OCI-M1 (cell line): ENCODE measurements around the gene TOX2.

Experiments
- DNase-seq: peaks from one replicate; lab custom pipeline; 2025; lab: John Stamatoyannopoulos, UW

Gene TOX2

DNA sequence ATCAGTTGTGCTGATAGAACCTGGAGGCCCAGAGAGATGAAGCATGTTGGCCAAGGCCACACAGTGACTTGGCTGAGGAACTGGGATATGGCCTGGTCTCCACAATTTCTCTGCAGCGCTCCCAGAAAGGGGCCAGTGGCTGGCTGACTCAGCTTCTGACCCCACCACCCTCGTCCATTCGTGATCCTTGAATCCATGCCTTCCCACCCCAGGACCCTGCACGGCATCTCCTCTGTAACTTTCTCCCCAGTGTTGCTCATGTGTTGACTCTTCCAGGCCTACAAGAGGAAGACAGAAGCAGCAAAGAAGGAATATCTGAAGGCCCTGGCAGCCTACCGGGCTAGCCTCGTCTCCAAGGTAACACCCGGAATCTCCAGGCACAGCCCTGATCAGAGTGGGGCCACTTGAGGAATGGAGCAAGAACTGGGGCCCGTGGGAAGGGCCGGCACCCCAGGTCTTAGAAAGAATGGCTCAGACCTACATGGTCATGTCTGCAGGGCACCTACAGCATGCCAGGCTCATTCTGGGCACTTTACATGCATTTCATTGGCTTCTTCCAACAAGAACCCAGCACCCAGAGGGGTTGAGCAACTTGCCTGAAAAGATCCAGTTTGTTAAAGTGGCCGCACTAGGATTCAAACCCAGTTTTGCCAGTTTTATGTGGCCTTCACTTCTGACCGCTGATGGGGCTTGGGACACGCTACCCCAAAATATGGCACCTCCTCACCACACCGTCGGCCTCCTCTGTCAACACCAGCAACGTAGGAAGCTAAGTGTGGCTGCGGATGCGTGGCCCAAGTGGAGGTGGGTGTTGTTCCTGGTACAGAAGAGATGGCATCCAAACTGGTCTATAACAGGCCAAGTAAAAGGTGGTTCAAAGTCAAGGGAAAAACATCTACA is 150.1 kb downstream of the TOX2 start:
- no peak for DNase-seq

DNA sequence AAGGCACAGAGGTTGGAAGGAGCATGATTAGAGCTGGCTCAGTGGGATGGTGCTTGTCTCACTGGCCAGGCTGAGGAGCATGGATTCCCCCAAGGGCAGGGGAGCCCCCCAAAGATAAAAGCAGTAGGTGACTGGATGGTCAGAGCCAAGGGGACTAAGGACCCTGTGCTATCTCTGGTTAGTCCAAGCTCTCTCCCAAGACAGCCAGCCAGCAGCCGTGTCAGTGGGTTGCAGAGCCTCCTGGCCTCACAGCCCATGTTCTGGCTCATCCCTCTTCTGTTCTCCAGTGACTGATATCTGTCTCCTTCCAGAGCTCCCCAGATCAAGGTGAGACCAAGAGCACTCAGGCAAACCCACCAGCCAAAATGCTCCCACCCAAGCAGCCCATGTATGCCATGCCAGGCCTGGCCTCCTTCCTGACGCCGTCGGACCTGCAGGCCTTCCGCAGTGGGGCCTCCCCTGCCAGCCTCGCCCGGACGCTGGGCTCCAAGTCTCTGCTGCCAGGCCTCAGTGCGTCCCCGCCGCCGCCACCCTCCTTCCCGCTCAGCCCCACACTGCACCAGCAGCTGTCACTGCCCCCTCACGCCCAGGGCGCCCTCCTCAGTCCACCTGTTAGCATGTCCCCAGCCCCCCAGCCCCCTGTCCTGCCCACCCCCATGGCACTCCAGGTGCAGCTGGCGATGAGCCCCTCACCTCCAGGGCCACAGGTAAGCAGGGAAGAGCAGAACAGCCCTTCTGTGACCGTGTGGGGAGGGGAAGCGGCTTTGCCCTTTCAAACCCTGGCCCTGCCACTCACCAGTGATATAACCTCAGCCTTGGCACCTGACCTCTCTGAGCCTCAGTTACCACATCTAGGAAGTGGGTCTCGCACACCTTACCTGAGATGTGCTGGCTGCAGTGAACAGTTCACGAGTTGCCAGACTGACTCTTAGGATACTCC is 151.0 kb downstream of the TOX2 start:
- DNase-seq: no peak

DNA sequence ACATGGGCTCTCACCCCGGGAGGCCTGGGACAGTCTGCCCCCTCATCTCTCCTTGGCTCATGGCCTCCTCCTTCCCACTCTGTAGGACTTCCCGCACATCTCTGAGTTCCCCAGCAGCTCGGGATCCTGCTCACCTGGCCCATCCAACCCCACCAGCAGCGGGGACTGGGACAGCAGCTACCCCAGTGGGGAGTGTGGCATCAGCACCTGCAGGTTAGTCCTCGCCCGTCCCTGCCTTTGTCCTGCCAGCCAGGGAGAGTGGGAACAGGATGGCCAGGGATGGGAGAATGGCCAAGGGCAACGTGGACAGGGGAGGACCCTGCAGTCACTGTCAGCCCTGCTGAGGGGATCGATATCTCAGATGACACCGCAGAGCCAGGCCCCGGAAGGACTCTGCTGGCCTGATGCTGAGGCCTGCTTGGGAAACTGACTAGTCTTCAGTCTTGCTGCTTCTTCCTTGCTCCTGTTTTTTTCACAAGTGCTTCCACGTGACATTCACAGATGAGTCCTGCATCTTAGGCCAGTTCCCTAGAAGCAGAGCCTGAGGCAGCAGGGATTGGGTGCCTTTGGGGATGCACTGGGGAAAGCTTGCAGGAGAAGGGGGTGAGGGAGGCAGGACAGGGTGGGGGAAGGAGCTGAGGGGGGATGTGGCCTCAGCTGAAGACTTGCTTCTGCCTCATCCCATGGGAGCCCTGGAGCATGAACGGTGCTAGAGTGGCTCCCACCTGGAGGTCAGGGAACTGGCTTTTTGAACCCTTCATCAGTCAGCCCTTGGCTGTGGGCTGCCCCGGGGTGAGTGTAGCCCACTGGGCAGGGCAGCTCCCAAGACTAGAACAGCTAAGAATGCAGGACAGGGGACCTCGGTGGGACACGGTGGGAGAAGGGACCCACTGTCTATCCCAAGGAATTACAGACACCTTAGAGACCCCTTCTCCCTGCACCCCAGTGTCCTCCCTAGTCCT is 152.3 kb downstream of the TOX2 start:
- DNase-seq: no peak

DNA sequence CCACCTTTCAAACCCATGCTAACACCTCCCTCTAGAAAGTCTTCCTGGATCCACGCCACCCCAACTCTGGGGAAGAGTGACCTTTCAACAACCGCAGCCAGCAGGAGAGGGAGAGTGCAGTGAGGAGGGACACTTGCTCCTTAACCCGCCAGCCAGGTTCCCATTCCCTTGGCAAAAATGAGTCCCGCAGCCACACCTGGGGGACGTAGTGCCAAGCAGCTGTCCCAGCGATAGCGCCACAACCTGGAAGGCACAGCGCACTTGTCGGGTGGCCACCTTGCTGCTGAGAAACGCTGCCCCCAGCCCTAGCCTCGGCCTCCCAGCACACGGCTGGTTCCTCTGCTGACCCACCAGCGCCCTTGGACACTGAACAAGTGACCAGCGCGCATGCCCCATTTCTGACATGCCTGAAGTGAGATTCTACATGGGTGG is 153.0 kb downstream of the TOX2 start:
- DNase-seq: no peak

DNA sequence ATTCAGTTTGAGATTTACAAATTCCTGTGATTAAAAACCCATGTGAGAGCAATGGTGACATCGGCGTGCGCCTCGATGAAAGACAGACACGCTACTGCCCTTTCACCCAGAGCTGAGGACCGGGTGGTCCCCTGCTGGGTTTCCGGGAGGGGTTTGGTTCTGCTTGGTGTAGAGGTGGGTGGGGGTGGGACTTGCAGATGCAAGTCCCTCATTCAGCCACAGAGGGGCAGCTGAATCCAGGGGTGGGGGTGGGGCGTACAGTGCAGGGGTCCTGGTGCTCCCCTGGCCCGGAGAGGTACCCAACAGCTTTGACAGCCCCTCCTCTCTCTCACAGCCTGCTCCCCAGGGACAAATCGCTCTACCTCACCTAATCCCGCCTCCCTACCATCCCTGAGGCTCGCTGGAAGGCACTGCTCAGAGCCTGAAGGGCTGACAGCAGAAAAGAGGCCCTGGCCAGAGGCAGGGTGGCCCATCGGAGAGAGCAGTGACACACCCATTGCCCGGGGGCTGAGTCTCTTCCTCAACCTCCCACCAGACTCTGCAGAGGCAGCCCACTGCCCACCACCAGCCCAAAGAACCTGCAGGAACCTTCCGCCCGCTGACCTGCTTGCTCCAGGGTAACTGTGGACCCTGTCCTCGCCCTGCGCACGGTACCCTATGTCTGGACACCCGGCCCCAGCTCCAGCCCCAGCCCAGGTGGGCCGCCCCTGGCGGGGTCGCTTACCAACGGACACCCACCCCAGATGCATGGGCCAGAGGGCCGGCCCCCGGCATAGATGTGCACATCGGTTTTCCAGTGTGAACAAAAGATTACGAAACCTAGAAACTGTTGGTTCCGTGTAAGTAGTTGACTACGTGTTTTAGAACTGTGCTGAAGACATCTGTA is 153.9 kb downstream of the TOX2 start:
- no peak for DNase-seq

DNA sequence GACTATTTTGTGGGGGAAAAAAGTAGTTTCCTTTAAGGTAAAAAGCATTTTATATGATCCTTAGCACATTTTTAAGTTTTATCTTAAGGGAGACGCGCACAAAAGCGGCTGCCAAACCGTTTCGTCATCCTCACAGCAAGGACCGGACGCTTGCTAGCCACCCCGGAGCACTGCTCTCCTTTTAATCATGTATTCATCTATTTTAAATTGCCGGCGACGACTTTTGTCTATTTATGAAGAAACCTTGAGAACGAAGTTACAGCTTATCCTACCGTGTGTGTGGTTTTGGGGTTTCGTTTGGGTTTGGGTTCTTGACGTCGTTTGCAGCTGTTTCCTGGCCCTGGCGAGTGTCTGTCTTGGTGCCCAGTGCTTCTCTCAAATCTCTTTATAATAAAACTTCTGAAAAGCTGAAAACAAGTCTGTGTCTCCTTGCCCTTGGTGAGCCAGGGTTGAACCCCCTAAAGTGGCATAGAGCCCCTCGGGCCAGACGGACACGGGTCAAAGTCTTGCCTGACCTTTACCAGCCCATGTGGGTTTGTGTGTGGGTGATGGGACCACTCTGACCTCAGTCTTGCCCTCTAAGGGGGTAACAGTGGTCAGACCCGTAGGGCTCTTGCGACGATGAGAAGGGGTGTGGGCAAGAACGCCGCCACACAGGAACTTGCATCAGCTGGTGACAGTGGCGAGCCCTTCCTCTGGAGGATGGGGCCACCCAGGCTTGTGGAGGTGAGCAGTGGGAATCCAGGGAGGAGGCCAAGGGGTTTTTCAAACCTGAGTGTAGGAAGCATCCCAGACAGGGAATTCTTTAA is 154.8 kb downstream of the TOX2 start:
- DNase-seq: no peak

DNA sequence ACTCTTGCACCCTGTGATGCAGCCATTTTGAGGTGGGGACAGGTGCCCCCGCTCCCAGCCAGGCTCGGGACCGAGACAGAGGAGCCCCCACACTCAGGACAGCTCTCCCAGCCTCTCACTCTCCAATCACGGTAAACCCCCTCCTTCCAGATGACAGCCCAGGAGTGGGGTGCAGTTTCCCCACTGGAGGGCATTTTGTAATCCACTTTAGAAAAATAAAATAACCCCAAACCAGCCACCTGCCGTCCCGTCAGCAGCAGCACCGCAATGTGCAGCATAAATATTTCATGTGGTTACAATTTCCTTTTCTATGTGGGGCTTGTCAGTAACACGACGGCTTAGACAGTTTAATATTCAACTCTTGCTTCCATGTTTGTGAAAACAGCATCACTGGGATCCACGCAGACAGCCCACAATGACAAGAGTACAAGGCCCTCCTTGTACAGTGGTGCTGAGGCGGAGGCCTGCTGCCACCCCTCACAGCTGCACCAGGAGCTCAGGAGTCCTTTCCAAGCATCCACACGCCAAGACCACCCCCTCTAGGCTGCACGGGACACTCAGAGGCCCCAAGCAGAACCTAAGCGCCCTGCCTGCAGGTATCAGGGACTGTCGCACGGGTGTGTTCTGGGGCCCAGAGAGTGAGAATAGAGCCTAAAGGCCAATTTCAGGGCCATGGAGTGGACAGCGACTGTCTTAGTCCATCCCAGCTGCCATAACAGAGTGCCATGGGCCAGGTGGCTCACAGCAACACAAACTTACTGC is 155.7 kb downstream of the TOX2 start:
- DNase-seq: no peak

DNA sequence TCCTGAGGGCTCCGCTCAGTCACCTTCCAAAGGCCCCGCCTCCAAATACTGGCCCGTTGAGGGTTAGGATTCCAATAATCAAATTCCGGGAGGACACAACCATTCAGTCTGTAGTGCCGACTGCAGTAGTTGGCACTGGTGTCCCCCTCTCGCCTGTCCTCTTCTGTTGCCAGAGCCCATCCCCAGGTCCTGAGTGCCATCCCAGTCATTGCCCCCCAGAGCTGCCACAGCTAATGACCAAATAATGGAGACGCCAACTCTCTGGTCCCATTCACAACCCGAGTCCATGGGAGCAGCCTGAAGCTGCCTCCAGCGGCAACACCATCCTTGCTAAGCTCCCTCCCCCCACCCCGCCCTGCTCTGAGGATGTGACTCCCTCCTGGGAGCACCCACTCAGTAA is 156.4 kb downstream of the TOX2 start:
- DNase-seq: no peak

DNA sequence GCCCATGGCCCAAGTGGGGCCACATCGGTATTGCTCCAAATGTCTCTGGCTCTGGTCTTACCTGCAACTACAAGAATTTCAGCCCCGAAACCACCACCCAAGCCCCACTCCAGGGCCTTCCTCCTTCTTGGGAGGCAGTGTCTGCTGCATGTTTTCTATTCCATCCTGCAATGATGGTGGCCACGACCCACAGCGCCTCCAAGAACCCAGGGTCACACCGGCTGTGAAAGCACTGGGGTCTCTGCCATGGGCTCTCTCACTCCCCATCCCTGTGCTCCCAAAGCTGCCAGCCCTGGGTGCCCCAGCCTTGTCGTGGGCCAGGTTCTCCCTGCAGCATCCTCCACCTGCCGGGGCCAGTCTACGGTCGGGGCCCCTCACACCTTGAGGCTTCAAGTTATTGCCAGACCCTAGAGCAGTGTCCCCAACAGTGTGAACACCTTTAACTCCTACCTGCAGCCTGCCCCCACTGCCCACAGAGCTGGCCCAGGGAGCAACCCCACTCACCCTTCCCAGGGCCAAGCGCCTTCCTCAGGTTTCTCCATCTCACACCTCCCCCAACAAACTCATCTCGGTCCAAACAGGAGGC is 157.0 kb downstream of the TOX2 start:
- no peak for DNase-seq

DNA sequence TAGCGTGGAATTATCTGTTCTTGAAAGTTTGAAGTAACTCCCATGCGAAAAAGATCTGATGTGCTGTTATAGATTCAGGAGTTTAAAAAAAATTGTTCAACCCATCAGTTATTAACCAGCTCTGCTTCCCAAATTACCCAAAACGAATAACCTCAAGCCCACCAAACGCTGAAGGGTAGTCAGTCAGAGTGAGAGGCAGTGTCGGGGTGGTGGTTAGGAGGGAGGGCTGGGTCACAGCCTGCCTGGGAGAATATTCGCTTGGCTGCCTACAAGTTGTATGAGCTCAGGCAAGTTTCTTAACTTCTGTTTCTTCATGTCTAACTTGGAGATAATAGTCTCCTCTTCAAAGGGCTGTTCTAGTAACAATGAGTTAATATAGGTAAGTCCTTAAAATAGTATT is 157.7 kb downstream of the TOX2 start:
- no peak for DNase-seq

DNA sequence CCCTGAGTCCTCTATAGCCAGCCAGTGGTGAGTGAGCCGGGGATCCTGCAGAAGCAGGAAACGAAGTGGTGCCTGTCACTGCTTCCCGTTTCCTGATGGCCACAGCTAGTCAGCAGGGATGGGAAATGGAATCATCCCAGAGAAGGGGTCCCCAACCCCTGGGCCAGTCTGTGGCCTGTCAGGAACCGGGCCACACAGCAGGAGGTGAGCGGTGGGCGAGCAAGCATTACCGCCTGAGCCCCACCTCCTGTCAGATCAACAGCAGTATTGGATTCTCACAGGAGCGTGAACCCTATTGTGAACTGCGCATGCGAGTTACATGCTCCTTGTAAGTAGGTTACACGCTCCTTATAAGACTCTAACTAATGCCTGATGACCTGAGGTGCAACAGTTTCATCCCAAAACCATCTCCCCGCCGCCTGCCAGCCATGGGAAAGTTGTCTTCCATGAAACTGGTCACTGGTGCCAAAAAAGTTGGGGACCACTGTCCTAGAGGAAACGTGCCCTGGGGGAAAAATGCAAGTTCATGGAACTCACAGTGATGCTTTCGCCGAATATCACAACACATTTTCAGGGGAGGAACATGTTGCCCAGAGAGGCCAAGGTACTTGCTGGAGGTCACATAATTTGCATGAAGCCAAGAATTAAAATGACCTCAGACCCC is 158.5 kb downstream of the TOX2 start:
- DNase-seq: no peak

DNA sequence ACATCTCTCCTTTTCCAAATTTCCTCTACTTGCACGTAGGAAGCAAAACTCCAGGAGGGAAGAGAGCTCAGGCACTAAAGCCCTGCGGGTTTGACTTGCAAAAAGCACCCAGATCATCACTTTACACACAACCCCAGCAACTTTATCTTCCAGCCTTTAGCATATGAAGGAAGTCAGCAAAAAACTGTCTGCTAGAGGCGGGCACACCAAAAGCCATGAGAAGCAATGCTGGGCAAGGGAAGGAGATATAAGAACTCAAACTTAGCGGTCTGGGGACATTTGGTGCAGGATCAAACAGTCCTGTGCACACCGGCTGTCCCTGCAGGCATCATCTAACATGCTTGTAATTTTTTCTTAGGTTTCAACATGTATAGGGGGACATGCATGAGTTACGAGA is 159.0 kb downstream of the TOX2 start:
- DNase-seq: no peak

DNA sequence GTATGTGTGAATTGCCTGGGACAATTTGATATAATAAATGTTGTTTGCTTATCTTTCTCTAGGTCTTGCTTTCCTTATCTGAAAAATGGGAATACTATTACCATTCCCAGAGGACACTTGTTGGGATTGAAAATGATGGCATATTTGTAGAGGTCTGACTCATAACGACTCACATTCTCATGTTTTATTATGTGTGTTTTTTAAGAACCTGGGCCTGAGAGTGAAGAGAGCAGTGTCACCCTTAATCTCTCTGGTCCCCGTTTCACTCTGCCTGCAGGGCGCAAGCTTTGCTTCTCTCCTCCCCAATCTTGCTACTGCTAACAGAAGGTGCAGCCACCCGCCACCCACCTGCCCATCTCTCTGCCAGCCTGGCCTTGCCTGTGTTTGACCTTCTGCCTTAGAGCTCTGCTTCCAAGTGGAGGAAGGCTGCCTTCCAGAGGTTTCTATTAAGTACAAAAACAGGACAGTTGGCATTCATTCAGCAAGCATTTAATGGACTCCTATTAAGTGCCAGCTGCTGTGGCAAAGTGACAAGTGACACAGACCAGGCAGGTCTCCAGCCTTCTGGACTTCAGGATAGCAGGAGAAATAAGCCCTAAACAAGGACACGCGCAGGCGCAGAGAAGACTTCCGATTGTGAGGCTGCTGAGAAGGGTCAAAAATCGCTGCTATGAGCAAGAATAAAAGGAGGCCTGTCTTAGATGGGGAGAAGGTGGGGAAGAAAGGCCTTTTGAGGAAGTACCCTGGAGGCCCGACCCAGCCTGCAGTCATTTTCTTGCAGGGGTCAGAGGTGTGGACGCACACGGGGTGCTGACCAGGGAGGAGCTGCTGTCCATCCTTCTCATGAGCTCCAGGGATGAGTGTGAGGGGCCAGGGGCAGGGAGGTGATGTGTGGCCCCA is 159.8 kb downstream of the TOX2 start:
- DNase-seq: no peak

DNA sequence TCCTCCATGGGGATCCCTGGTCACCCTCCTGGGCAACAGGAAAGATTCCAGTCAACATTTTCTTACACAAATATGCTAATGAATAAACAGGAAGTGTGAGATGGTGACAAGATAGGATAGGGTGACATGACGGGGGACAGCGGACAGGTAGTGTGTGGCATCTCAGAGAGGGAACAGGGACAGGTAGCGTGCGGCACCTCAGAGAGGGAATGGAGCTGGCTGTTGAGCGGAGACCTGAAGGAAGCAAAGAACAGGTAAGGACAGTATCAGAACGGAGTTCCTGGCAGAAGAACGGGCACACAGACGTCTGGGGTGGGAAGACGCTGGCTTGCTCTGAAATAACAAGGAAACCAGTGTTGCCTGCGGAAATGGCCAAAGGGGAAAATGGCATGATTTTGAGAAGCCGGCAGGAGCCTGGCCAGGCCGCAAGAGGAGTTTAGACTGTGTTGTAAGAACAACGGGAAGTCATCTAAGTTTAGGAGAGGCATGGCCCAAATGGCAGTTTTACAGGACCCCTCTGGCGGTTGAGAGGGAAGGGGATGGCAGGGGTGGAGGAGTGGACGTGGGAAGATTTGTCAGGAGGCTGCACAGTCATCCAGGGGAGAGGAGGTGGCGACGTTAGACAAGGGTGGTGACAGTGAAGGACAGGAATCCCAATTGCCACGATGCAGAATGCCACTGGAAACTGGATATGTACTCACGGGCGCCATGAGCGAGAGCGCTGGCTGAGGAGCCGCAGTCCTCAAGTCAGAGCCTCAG is 160.7 kb downstream of the TOX2 start:
- DNase-seq: no peak

DNA sequence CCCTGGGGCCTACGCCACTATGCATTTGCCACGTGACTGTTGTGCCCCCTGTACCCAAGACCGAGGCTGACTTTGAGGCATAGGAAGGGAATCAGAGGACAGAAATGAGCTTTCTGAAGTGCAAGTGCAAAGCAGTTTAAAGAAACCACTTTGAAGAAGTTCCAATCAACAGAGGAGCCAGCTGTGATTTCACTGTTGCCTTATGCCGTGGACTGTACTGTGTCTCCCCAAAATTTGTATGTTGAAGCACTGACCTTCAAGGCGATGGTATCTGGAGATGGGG is 161.2 kb downstream of the TOX2 start:
- DNase-seq: no peak

DNA sequence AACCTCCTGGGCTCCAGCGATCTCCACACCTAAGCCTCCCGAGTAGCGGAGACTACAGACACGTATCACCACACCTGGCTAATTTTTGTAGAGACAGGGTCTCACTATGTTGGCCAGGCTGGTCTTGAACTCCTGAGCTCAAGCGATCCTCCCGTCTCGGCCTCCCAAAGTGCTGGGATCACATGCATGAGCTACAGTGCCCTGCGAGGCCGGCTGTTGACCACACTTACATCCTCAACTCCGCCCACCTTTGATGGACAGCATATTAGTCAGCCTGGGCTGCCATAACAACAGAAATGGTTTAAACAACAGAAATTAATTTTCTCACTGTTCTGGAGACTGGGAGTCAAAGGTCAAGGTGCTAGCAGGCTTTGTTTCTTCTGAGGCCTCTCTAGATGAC is 164.6 kb downstream of the TOX2 start:
- DNase-seq: no peak

DNA sequence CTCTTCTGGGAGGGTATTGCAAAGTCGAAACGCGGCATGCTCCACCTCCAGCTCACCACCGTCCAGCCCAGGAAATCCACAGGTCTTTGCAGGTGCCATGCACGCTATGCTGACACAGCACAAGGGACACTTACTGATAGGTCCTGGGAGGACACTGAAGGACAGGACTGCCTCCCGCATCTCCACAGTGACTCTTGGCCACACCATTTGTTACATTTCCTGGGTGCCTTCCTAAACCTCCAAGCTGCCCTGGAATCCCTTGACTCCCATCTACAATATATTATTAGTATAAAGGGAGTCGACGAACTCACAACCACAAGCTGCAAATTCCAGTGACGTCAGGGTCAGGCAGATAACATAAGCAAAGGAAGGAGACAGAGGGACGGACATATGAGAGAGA is 165.4 kb downstream of the TOX2 start:
- no peak for DNase-seq
